CD4-positive, alpha-beta T cell treated with Interleukin-2 at 100 ng/mL for 4 hours (primary cell): Measurements from ENCODE around the gene PDCD2.
"Not testable (repeated sequence)": the region's sequence is repeated elsewhere in the genome, so short reads cannot be mapped to it uniquely, and the experiment has no call there.

Experiments used
- DNase-seq: peaks from one replicate; pipeline ENCODE4 v3.0.0-alpha.2; 2020; ENCODE audit warnings: low spot score

PDCD2 gene, protein sequence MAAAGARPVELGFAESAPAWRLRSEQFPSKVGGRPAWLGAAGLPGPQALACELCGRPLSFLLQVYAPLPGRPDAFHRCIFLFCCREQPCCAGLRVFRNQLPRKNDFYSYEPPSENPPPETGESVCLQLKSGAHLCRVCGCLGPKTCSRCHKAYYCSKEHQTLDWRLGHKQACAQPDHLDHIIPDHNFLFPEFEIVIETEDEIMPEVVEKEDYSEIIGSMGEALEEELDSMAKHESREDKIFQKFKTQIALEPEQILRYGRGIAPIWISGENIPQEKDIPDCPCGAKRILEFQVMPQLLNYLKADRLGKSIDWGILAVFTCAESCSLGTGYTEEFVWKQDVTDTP

DNA sequence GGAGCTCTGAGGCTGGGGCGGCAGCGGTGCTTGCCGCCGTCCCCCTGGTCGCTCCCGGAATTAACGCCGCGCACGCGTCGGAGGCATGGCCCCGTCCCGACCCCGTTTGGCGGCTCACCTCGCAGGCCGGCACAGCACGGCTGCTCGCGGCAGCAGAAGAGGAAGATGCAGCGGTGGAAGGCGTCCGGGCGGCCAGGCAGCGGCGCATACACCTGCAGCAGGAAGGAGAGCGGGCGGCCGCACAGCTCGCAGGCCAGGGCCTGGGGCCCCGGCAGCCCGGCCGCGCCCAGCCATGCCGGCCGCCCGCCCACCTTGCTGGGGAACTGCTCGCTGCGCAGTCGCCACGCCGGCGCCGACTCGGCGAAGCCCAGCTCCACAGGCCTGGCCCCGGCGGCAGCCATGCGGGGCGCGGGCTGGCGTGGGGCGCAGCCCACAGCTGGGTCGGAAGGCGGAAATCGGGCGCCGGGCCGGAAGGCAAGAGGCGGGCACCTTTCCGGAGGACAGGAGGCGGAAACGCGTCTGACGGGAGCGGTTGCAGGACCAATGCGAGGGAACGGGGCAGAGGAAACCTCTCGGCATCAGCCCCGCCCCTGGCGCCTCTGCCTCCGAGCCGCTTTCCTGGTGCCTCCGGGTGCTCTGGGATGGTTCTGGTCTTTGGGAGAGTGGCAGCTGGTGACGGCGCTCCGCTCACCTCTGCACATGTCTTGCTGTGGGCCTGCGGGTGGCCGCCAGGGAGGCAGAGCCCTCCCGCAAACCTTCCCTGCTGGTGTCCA lies at the start of gene PDCD2:
PDCD2 (minus strand) TSS at position 457 of the 773 bp plus-strand sequence; CDS start at position 401, 56 bp downstream.
- DNase-seq = peak; percentile 89

DNA sequence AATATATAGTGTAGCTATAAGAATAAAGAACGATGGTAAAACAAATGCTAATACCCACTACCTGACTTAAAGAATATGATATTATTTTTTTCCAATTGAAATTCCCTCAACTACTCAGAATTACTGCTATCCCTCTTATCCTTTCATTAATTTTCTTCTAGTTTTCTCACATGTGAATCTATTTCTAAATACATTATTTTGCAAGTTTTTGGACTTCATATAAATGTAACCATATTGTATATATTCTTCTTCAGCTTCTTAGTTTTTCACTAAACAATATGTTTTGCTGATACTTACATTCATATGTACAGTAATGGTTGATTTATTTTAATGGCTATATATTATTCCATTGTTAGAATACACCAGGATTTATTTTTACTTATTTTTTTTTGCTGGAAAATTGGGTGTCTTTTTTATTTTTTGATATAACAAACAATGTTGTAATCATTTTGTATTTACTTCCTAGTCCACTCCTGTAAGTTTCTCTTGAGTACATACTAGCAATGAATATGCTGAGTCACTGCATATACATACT lies 31.6 kb upstream of the PDCD2 start:
- DNase-seq = not testable (repeated sequence)

GRCh38 chr6:170612256-170612804 lies 27.9 kb upstream of the PDCD2 start:
- not testable (repeated sequence) for DNase-seq

DNA sequence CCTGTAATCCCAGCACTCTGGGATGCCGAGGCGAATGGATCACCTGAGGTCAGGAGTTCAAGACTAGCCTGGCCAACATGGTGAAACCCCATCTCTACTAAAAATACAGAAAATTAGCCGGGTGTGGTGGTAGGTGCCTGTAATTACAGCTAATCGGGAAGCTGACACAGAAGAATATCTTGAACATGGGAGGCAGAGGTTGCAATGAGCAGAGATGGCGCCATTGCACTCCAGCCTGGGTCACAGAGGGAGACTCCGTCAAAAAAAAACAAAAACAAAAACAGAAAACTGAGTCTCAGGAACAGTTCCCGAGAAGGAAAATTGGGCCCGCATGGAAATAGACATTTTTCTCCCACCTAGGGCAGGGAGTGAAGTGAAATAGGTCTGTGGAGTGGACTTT lies 24.8 kb upstream of the PDCD2 start:
- not testable (repeated sequence) for DNase-seq

- DNase-seq = no peak
Observed at GRCh38 chr6:170605574-170606259, 21.3 kb upstream of the PDCD2 start.

GRCh38 chr6:170597278-170597677 lies 12.8 kb upstream of the PDCD2 start:
- no peak for DNase-seq

DNA sequence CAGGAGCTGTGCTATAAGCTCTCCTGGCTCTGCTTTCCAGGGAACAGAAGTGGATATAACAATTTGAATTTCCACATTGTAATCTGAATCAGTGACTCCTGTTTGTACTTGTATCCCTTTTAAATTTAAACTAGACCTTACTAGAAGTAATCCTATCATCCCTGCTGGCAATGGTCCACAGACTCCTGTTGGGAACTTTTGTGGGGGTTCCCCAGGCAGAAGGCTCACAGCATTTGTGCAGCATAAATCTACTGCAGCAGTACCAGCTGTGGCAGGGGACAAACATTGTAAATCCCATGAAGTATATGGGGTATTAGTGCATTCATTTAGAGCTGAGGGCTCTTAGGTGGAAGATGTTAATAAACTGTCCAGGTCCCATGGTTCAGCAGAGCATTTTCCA lies 12.0 kb upstream of the PDCD2 start:
- DNase-seq = no peak

DNA sequence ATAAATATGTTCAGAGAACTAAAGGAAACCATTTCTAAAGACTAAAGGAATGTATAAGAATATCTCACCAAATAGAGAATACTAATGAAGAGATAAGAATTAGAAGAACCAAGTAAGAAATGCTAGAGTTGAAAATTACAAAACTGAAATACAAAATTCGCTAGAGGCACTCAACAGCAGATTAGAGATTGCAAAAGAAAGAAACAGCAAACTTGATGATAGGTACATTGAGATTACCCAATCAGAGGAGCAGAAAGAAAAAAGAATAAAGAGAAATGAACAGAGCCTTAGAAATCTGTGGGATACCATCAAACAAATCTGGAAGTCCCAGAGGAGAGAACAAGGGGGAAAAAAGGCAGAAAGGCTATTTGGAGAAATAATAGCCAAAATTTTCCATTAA lies 6.3 kb upstream of the PDCD2 start:
- no peak for DNase-seq

DNA sequence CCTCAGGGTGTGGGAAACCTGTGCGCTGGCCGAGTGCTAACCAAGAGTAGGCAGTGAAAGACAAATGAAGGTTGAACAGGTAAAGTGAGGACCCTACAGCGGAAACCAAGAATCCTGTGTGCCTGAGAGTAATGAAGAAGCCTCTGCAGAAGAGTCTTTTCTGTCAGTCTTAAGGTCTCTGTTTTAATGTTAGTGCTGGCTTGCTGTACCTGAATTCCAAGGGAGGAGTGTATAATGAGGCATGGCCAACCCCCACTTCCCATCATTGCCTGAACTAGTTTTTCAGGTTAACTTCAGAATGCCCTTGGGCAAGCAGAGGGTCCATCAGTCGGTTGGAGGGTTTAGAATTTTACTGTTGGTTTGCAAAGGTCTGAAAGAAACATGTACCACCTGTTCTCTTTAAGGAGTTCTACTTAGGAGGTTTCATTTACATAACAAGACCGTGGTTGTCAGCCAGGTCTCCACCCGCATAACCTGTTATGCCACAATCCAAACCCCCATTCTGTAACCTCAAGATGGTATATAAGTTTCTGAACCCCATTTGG lies 589 bp upstream of the PDCD2 start:
- no peak for DNase-seq

- no peak for DNase-seq
Observed at GRCh38 chr6:170583756-170584180, 669 bp downstream of the PDCD2 start.

- DNase-seq = no peak
Observed at GRCh38 chr6:170578909-170579308, 5.5 kb downstream of the PDCD2 start.

GRCh38 chr6:170575250-170575649 lies 9.2 kb downstream of the PDCD2 start:
- no peak for DNase-seq

DNA sequence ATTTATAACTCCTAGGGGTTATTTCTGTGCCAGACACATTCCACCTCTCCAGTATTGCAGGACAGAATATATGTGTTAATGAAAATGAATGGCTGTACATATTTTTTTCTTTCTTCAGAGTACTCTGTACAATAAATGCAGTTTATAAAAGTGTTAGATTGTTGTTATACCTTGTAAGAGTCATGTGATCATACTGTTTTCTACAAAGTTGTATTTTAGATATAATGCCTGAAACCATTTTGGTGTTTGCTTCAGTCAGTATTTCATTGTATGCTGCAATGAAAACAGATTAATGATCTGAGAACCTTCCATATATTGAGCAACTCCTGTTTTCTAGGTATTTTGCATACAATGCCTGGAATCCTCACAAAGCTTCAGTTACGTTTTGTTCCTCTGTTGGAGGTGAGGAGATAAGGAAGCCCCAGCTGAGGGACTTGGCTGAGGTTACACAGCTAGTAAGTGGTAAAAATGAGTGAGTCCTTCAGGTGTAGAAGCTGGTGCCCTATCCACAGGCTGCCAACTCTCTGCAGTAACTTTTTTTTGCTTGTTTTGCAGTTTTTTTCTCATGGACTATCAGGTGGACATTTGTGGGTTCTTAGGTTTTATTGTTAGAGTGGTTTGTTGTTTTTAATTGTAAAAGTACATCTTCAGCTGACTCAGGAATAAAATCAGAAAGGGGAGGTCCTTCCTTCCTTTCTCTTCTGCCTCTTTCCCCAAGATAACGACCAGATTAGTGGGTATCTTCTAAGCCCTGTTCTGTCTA lies 11.6 kb downstream of the PDCD2 start:
- DNase-seq = no peak

- no peak for DNase-seq
Observed at GRCh38 chr6:170564936-170565530, 19.4 kb downstream of the PDCD2 start.

GRCh38 chr6:170561555-170561954 lies 22.9 kb downstream of the PDCD2 start:
- DNase-seq = no peak

DNA sequence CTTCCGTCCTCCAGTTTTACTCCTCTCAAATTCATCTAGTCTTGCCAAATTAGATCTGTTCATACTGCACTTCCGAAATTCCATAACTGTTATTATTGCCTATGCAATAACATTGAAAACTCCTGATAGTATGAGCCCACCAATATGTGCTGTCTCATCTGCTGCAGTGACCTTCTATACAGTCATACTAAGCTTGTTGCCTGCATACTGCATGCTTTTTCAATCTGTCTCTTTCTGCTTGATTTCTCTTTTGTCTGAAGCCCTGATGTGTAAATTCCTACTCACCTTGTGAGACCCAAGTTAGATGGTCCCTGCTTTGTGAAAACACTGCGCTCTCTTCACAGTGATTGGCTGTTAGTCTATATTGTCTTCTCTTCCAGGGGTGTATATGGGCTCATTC lies 29.1 kb downstream of the PDCD2 start:
- no peak for DNase-seq

GRCh38 chr6:170554796-170555137 lies 29.7 kb downstream of the PDCD2 start:
- DNase-seq = no peak

DNA sequence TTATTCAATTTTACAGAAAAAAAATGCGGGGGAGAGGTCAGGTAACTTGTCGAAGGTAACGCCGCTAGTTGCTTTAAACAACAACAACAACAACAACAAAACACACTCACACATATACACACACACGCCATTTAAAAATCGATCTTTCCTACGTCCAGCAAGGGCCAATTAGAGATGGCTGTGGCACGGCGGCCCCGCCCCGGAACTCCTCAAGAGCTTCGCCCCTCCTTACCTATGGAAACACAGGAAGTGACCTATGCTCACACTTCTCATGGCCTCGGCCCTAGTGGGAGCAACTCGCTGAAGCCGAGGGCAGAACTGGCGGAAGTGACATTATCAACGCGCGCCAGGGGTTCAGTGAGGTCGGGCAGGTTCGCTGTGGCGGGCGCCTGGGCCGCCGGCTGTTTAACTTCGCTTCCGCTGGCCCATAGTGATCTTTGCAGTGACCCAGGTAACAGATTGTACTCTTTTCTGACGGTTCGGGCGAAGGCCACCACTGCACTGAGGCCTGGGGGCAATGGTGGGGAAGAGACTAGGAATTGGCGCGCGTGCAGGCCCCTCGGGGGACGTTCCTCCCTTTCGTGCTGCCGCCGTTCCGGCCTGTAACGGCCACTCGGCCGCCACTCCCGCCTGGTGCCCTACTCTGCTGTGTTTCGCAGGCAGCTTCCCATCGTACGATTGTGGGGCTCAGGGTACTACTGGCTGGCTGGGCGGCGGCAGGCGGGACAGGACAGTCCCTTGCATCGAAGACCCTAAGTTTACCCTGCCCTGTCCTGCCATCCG lies 30.2 kb downstream of the PDCD2 start, which contains the start of gene TBP:
TBP (plus strand) TSS at position 357 of the 783 bp plus-strand sequence. CDS start 2,661 bp downstream, outside the sequence.
- DNase-seq = peak; percentile 98

DNA sequence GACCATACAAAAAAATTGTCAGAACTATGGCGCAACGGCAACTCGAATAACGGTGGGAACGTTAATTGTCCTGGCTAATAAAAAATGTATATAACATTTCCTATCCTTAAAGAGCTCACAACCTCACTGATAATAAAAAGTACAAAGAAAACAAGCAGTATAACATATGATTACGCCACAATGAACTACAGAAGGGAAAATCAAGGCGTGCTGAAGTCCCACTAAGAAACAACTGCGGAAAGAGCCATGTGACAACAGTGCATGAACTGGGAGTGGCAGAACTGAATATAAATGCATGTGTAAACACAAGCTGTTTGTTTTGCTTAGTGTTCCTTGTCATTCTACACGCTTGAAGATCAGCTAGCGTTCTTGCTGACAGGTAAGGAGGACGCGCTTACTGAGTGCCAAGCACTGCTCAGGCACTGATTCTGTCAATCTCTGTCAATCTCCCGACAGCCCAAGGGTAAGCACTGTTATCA lies 30.9 kb downstream of the PDCD2 start:
- DNase-seq = peak; percentile 31
